Left ventricle myocardium inferior (tissue), 1 donor: ENCODE data around the gene LAT. TPM values are rescaled to one million over a fixed set of nuclear protein-coding genes. Genes with fewer than 3 reads are reported as not detected.
"Not testable (repeated sequence)": the region's sequence is repeated elsewhere in the genome, so short reads cannot be mapped to it uniquely, and the experiment has no call there.

Experiments
- DNase-seq: peaks from one replicate; pipeline ENCODE4 v3.0.0-alpha.2; 2020
- H3K27ac ChIP-seq: fragments of 200-600 bp; replicated peaks from 2 replicates; pipeline ENCODE4 v1.8.0; 2021
- H3K27me3 ChIP-seq: fragments of 200-600 bp; 2 replicates; pipeline ENCODE4 v1.8.0; 2021; ENCODE audit warnings: low read depth
- H3K36me3 ChIP-seq: fragments of 200-600 bp; 2 replicates; pipeline ENCODE4 v1.8.0; 2021
- H3K4me1 ChIP-seq: fragments of 200-600 bp; 2 replicates; pipeline ENCODE4 v1.8.0; 2021
- H3K4me3 ChIP-seq: fragments of 200-600 bp; 2 replicates; pipeline ENCODE4 v1.8.0; 2021; ENCODE audit warnings: mild to moderate bottlenecking, moderate library complexity
- H3K9me3 ChIP-seq: fragments of 200-600 bp; replicated peaks from 2 replicates; pipeline ENCODE4 v1.8.0; 2021
- intact Hi-C: fragments of 100-400 bp; cut with micrococcal nuclease; formaldehyde crosslinking; loops from one replicate; pipeline ENCODE4 v1.11.0; 2022
- total RNA-seq: library from RNA; stranded (reverse); fragmentation: NEBNext Ultra II Directional; extraction: Animal tissue kit (Norgen Biotek cat#: 25700); gene quantifications from one replicate; pipeline ENCODE4 v1.2.1, GENCODE V29; 2021
- TF ChIP-seq, protein P1 (sequence below): fragments of 200-600 bp; IDR thresholded peaks from 2 replicates; pipeline ENCODE4 v1.8.0; 2021; ENCODE audit warnings: antibody characterized with exemption, mild to moderate bottlenecking, borderline replicate concordance
- donor health status: DM: no; HTN: yes; CAD: no; lungs with severe emphysema.

LAT gene
- total RNA-seq, 1 donor from 2014 or later = 0.93 TPM

DNA sequence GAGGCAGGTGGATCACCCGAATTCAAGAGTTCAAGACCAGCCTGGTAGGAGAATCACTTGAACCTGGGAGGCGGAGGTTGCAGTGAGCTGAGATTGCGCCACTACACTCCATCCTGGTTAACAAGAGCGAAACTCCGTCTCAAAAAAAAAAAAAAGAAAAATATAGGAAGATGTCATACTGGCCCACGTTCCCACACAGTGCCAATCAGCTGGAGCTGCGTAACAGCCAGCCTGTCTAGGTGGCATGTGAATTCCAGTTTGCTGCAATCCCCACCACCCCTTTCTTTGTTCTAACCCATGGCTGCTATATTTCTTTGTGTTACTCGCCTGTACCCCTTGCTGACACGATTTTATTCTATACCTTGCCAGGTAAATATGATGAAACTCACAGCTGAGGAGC is 26.6 kb upstream of the LAT start:
- no peaks in the 10 kb centered on the region for H3K4me1 ChIP-seq
- H3K36me3 ChIP-seq = peaks cover 81% of the 10 kb centered on the region
- intact Hi-C loops = no loop called here
- H3K4me3 ChIP-seq = no peak overlapping the region
- TF ChIP-seq, protein P1, sequence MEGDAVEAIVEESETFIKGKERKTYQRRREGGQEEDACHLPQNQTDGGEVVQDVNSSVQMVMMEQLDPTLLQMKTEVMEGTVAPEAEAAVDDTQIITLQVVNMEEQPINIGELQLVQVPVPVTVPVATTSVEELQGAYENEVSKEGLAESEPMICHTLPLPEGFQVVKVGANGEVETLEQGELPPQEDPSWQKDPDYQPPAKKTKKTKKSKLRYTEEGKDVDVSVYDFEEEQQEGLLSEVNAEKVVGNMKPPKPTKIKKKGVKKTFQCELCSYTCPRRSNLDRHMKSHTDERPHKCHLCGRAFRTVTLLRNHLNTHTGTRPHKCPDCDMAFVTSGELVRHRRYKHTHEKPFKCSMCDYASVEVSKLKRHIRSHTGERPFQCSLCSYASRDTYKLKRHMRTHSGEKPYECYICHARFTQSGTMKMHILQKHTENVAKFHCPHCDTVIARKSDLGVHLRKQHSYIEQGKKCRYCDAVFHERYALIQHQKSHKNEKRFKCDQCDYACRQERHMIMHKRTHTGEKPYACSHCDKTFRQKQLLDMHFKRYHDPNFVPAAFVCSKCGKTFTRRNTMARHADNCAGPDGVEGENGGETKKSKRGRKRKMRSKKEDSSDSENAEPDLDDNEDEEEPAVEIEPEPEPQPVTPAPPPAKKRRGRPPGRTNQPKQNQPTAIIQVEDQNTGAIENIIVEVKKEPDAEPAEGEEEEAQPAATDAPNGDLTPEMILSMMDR = no peak
- H3K9me3 ChIP-seq = no peaks in the 10 kb centered on the region
- no peak overlapping the region for H3K27ac ChIP-seq
- no peaks in the 10 kb centered on the region for H3K27me3 ChIP-seq
- no peak for DNase-seq

DNA sequence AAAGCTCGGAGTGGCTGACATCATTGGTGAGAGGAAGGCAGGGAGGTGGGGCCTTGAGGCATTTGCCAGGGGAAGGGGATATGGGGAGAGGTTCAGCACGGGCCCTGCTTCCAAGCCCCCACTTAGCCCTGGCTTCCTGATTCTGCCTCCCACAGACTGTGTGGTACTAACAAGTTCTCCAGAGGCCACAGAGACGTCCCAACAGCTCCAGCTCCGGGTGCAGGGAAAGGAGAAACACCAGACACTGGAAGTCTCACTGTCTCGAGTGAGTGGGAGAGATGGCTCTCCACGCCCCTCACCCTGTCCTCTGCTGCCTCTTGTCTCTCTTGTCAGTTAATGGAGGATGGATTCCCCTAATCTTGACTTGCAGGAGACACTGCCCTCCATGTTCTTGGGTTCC is 26.0 kb upstream of the LAT start:
- no peak overlapping the region for H3K4me3 ChIP-seq
- TF ChIP-seq, protein P1 = no peak
- H3K36me3 ChIP-seq = peaks cover 83% of the 10 kb centered on the region
- H3K27ac ChIP-seq = no peak overlapping the region
- no peak for DNase-seq
- no peaks in the 10 kb centered on the region for H3K27me3 ChIP-seq
- no peaks in the 10 kb centered on the region for H3K4me1 ChIP-seq
- no peaks in the 10 kb centered on the region for H3K9me3 ChIP-seq
- intact Hi-C loops = no loop called here

DNA sequence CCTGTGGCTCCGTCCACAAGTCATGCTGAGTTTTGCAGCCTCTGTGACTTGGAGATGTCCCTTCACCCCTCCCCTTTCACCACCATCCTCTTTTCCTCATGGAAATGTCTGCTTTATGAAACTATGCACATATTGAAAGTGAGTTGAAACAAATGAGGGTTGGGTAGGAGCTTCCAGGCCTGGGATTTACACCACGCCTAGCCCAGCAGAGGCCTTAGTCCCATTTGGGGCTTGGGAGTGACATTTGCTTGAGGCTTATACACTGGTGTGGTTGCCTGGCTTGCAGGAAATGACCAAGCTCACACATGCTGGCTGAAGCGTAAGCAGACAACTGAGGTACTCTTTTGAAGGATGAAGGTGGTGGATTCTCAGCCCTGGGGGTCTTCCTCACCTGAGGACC is 20.8 kb upstream of the LAT start:
- Histone ChIP-seq H3K27me3 (no peaks in the 10 kb centered on the region), H3K9me3 (no peaks in the 10 kb centered on the region), H3K4me1 (no peaks in the 10 kb centered on the region), H3K36me3 (peaks cover 53% of the 10 kb centered on the region), H3K4me3 (no peak overlapping the region), H3K27ac (no peak overlapping the region)
- intact Hi-C loops = no loop called here
- TF ChIP-seq, protein P1 = no peak
- DNase-seq = no peak

DNA sequence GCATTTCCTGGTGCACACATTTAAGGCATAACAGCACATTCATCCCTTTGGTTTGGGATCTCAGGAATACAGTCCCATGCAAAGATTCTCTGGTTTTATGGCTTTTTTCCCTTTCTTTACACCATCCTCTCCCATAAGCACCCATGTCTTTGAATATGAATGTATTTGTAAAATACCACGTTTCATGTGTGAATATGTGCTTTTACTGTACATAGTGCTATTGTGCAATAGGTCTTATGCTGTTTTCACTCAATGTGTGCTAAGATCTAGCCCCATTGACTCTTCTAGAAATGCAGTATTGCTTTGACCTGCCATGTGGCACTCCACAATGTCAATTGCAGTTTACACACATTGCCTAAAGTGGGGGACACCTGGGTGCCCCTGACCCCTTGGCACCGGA is 20.4 kb upstream of the LAT start:
- Histone ChIP-seq H3K27me3 (no peaks in the 10 kb centered on the region), H3K27ac (no peak overlapping the region), H3K36me3 (peaks cover 48% of the 10 kb centered on the region), H3K4me1 (no peaks in the 10 kb centered on the region), H3K4me3 (no peak overlapping the region), H3K9me3 (no peaks in the 10 kb centered on the region)
- no peak for DNase-seq
- TF ChIP-seq, protein P1 = no peak
- intact Hi-C loops = no loop called here

DNA sequence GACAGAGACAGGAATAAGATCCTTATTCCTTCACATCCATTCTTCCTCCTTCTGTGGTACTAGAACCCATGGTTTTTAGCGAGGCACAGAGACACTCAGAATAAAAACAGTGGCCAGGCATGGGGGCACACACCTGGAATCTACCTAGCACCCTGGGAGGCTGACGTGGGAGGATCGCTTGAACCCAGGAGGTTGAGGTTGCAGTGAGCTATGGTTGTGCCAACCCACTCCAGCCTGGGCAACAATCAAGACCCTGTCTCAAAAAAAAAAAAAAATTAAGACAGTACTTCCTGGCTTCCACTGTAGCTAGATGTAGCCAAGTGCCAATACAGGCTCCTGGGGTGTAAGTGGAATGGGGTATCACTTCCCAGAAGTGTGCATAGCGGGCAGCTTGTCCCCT is 17.7 kb upstream of the LAT start:
- Histone ChIP-seq H3K27ac (no peak overlapping the region), H3K4me3 (no peak overlapping the region), H3K4me1 (no peaks in the 10 kb centered on the region), H3K36me3 (peaks cover 32% of the 10 kb centered on the region), H3K27me3 (no peaks in the 10 kb centered on the region), H3K9me3 (no peaks in the 10 kb centered on the region)
- TF ChIP-seq, protein P1 = no peak
- intact Hi-C loops = no loop called here
- DNase-seq = no peak

DNA sequence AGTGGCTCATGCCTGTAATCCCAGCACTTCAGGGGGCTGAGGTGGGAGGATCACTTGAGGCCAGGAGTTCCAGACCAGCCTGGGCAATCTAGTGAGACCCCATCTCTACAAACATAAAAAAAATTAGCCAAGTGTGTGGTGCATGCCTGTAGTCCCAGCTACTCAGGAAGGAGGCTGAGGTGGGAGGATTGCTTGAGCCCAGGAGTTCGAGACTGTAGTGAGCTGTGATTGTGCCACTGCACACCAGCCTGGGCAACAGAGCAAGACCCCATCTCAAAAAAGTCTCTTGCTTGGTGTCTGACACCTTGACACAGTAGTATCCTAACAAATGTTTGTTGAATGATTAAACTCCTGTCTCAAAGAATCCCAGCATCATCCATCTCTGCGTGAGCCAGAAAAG is 15.2 kb upstream of the LAT start:
- H3K27me3 ChIP-seq, H3K9me3 ChIP-seq, intact Hi-C loops, H3K4me3 ChIP-seq, DNase-seq, H3K27ac ChIP-seq: not testable (repeated sequence)
- H3K36me3 ChIP-seq = peaks cover 10% of the 10 kb centered on the region
- peaks cover 11% of the 10 kb centered on the region for H3K4me1 ChIP-seq
